DMS53 treated with DMSO at 0.1 percent for 48 hours (cell line): Measurements from ENCODE around the gene CPZ.
"Not testable (repeated sequence)": the region's sequence is repeated elsewhere in the genome, so short reads cannot be mapped to it uniquely, and the experiment has no call there.

Experiments used
- DNase-seq: peaks from one replicate; lab custom pipeline; 2025; ENCODE audit not compliant: unreplicated experiment; lab: John Stamatoyannopoulos, UW

CPZ gene

DNA sequence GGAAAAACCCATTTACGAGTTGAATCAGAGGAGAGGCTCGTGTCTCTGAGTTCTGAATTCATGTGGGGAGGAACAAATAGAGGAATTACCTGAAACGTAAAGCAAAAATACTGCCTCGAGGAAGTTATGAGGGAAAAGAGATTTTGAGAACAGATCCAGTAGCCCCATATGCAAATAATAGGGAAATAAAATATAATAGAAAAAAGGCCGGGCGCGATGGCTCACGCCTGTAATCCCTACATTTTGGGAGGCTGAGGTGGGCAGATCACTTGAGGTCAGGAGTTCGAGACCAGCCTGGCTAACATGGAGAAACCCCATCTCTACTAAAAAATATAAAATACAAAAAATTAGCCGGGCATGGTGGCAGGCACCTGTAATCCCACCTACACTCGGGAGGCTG is 42.2 kb downstream of the CPZ start:
- DNase-seq = not testable (repeated sequence)

DNA sequence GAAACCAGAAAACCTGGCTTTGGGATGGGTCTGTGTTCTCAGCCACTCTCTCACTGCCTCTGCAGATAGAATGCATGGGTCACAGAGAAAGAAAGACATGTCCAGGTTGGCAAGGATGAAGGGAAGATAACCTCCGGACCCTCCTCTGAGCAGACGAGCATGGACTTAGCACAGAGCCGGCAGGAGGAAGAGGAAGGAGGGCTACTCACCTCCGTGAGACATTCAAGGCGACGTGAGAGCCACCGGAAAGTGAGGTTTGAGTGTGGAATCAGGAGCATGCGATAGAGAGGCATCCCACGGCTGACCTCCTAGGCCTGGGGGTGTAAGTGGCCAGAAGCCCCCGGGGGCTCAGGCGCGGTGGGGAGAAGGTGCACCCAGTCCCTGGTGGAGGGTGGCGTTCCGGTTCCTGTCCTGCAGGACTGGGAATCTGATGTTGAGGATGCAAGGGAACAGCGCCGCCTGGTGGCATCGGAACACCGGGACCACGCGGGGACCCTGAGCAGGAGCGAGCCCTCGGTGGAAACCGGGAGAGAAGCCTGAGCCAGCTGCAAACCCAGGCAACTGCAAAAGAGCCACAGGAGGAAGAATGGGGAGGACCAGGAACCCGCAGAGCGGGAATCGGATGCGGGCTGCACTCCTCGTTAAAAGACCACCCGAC is 43.5 kb downstream of the CPZ start:
- DNase-seq = not testable (repeated sequence)

DNA sequence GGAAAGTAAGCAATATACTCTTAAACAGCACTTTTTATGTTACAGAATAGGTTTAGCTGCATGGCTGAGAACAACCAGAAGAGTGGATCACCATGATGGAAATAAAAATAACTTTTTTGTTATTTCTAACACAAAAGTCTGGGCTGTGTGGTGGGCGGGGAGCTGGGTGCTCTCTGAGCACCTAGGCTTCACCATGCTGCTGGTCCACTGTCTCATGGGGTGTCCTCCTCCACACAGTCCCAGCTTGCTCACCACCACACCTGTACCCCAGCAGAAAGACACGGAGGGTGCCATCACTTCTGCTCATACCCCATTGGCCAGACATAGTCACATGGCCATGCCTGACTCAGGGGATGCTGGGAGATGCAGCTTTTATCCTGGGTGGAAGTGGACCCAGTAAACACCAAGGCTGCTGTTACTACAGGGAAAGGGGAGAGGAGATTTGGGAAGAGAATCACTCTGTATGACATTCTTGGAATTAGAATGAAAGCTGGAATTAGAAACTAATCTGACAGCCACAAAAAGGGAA is 45.0 kb downstream of the CPZ start:
- DNase-seq = no peak

DNA sequence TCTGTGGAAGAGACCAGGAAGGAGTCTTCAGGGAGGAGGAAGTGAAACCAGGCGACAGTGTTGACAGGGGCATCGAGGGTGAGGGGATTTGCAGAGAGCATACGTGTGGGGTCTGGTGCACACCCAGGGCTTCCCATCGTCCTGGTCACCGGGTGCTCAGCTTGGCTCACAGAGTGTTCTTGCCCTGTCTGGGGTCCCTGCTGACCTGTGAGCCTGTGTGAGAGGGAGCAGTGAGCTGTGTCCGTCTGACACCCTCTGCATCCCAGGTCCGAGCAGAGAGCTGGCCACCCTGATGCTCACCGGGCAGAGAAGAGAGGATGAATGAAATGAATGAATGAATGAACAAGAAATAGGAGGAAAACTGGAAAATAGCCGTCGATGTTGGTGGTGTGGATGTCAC is 46.5 kb downstream of the CPZ start:
- no peak for DNase-seq

DNA sequence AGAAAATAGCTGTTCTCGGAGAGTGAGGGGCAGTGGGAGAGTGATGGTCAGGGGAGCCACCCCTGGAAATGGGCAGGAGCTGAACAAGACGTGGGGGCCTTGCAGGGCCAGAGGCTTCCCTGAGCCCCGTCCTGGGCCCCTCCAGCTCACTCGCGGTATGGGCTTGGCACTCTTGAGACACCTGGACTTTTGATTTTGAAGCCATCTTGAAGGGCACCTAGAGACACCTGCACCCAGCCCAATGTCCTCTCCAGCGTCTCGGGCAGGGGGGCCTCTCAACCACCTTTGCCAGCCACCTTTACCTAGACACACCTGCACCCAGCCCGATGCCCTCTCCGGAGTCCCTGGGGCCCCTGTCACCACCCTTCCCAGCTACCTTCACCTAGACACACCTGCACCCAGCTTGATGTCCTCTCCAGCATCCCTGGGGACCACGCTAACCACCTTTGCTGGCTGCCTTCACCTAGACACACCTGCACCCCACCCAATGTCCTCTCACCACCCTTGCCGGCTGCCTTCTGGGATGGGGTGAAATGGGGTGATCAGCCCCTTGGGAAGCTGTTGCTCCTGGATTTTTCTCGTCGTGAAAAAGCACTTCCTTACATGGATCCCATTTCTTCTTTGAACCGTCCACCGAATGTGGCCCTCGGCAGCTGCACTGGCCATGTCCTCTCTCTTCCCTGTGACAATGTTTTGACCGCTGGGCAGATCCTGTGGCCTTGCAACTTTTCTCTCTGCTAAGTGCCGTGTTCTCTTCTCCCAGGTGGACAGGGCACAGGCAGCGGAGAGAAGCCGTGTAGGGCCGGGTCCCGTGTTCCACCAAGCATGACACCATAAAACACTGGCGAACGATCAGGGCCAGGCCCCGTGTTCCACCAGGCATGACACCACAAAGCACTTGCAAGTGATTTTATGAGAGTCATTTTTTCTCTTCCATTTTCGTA is 47.5 kb downstream of the CPZ start:
- no peak for DNase-seq

DNA sequence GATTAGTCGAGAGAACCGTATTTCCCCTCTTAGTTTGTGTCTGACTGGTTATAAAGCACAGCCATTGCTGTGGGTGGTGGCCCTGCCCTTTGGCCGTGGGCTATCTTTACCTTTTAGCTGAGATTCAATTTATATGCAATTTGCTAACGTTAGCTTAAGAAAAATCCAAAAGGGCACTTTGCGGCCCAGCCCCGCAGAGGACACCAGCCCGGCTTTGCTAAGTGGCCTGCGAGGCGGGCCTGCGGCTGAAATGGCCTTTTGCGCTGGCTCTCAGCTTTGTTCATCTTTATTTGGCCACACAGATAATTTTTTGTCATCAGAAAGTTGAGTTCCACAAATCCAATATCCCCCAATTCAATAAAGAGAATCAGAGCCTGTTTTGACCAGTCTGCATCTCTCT is 48.3 kb downstream of the CPZ start:
- no peak for DNase-seq

DNA sequence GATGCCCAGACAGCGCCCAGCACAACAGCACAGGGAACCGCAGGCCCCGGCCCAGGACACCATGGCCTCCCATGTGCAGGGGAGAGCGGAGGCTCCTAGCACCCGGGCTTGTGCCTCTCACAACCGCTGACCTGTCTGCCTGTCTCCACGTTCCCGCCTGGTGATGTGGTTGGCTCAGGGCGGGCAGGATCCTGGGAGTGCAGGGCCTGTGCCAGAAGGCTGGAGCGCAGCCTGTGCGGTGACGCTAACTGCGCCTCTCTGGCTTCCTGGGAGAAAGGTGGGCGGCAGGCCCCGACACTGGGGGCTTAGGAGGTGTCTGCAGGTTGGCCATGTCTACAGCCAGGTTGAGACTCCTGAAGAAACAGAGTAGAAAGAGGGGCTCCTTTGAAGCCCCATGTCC is 48.7 kb downstream of the CPZ start:
- no peak for DNase-seq

DNA sequence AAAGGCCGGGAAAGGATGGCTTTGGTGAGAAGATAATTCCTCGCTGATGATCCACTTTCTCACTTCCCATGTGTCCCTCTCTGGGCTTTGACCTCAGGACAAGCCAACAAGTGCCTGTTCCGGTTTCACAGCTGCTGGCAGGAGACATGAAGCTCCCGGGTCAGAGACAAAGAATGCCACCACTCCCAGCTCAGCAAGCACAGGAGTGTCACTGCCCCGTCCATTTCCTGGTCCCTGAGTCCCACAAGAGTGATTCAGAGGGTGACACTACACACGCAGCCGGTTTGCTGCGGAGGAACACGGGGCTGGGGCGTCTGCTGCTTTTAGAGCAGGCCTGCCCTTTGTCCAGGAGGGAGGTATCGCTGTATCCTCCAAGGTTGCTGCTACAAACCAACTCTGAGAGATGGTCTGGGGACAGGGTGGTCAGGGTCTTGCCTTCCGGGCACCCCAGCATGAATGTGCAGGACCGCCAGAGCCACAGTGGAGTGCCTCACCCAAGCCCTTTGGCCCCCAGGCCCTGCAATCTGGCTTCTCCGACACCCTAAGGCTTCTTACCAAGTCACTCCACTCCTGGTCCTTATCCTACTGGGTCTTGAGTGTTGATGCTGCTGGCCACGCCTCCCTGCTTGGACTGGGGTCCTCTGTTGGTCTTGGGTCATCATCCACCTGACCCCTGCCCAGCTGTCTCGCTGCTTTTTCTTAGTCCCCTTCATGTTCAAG is 49.5 kb downstream of the CPZ start:
- no peak for DNase-seq

DNA sequence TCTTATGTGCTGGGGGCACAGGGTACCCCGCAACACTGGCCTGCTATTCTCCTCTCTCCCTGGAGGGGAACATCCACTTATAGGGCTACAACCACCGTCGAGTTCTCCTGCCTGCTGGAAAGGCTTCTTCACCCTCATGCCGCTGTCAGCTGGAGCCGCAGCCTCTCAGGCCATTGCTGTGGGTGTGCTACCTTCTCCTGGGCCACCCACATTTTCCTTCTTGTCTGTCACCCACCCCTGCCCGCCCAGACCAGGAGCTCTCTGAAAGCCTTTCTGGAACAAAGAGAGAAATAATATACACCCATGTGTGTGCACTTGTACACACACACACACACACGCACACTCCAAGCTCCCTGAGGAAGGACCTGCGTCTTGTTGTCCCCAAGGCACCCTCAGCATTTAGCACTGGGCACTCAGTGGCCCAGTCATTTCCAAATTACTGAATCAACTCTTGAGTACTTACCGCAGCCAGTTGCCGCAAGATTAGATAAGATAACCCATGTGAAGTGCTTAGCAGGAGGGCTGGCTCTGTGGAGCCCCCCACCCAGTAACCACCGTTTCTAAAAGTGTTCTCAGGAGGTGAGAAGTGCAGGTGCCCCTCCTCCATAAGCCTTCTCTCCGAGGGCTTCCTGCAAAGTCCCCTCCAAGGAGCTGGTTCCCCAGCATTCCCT is 50.2 kb downstream of the CPZ start:
- DNase-seq = no peak

DNA sequence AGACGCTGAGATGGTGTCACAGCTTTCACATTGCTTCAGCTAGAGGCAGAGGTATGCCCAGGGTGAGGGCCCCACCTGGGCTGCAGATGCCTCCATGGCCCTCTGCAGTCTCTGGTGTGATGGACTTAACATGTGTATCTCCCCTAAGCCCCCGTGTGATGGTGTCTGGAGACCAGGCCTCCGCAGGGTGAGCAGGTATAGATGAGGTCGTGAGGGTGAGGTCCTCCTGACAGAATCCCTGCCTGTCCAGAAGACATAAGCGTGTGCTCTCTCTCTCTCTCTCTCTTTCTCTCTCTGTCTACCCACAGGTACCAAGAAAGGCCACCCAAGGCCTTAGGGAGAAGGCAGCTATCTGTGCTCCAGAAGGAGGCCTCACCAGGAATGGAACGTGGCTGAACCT is 50.9 kb downstream of the CPZ start:
- DNase-seq = no peak

DNA sequence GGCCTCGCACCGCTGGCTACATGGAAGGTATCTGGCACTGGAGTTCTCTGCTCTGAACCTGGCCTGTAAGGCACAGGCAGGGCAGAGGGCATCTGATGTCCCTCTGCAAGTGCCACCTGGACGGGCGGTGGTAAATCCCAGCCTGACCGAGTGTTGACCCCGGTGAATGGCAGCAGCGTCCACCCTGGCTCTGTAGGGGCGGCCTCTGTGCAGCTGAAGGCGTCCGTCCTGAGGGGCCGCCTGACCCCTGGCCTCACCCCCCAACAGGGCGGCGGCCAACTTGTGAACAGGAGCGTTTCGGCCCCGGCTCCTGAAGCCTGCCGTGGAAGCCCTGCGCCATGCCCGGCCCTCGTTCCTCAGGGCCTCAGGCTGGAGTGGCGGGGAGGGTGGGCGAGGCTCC is 51.4 kb downstream of the CPZ start:
- no peak for DNase-seq

DNA sequence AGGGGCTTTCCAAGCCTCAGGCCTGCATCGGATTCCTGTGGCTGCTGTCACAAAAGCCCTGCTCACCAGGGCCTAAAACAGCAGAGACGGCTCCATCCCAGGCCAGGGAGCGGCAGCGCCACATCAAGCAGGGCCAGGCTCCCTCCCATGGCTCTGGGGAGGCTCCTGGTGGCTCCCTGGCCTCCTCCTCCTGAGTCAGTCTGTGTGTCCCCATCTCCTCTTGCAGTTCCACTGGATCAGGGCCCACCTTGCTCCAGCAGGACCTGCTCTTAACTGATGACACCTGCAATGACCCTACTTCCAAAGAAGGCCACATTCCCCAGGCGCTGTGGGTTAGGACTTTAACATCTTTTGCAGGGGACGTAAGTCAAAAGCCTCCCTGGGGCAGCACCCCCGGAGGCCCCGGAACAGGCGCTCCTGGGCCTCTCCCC is 51.9 kb downstream of the CPZ start:
- no peak for DNase-seq

DNA sequence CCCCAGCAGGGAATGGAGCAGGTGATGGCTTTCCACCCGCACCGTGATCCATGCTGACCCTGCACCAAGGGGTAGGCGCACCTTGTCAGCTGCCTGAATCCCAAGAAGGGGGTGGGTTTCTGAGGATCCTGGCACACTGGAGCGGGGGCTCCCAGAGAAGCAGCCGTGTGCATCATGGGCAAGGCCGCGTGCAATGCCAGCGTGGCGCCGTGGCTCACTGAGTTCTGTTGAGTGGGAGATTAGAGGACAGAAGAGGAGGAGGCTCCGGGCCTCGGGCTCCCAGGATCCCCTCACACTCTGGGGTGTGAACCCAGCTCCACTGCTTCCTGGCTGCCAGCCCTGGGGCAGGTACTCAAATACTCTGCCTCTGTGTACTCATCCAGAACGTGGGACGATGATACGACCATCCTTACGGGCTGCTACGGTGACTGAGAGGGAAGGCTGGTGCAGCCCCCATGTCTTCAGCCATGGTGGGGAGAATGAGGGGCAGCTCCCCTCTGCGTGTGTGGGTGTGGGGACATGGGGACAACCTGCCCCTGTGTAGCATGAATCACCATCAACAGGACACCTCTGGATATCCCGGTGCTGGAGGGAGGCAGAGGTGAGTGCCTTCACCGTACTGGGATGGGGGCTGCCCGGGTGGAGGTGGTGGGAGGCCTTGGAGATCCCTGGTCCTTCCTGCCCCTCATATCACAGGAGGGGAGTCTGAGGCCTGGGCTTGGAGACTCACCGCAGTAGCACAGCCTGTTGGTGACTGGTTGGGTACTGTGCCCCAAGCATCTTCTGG is 52.6 kb downstream of the CPZ start:
- DNase-seq = no peak

DNA sequence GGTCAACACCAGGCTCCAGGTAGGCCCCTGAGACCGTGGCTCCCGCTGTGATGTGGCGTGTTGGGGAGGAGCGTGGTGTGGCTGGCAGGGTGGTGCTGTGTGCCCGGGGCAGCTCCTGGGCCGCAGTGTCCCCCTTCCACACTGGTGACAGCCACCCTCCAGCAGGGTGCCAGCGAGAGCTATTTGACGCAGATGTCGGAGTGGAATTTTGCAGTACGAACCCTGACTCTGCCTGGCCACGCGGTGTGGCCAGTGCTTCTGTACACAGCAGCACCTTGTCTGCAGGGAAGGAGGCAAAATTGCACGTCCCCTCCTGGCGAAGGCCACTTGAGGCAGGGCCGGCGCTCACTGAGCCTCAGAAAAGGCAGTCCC is 53.2 kb downstream of the CPZ start:
- DNase-seq = no peak

DNA sequence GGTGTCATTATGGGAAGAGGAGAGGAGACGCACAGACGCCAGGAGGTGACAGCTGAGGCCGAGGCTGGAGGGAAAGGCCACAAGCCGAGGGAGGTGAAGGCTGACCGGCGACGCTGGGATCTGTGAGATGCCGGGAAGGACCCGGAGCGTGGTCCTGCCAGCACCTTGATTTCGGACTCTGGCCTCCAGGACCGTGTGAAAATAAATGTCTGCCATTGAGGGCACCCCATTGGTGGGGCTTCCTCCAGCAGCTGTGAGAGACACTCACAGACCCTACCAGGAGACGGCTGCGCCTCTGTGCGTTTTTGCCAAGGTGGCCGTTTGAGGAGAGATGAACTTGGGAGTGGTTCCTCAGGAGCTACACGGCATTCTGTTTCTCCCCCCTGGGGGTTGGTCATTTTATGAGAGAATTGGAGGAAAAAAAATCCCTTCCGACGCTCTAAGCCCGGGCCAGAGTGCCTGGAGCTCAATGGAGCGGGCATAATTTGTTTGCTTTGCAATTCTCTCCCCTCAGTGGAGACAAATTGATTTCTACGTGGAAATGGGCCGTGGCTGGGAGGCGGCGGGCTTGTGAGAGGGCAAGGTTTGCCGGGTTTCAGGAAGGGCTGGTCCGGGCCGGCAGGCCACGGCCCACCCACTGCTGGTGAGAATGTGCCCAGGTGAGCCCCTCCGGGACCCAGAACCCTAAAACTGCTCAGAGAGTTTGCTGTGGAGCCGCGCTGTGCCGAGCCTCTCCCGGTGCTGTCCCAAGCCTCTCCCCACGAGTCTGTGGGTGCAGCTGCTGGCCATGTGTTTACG is 53.9 kb downstream of the CPZ start:
- DNase-seq = no peak

DNA sequence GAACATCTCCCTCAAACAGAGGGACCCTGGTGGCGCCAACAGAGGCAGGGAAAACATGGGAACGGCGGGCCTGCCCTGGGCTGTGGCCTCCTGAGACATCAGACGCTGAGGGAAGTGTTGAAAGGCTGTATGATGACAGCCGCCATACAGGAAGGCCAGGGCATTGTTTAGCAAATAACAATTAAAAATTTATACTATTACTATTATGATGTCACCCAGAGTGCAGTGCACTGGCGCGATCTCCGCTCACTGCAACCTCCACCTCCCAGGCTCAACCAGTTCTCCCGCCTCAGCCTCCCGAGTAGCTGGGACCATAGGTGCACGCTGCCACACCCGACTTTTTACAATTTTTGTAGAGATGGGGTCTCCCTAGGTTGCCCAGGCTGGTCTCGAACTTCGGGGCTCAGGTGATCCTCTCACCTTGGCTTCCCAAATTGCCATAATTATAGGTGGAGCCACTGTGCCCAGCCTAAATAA is 54.6 kb downstream of the CPZ start:
- no peak for DNase-seq

DNA sequence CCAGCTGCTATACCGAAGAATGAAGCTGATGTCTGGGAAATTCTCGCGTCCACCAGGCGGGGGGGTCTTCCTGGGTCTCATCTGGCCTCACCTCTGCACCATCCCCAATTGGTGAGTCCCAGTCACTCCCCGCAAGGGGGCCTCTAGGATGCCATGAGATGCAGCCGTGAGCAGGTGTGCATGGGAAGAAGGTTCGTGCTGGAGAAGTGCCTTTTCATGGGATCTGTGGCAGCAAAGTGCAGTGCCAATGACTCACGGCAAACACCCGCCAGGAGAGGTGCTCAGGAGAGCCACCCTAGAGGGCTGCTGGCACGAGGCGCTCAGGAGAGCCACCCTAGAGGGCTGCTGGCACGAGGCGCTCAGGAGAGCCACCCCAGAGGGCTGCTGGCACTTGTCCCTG is 55.1 kb downstream of the CPZ start:
- DNase-seq = no peak

DNA sequence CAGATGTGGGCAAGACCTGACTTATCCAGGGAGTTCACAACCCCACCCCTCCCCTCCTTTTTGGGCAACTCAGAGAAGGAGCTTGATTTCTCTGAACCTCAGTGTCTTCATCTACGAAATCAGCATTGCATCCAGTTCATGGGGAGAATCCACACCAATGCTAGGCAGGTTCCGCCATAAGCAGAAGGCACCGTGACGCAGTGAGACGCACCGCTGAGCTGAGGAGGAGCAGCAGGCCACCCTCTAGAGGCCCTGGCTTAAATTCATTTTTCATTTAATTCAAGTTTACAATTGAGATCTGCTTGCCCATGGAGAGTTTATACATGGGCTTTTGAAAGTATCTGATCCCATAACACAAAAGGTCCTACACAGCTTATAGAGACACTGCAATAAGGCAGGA is 55.7 kb downstream of the CPZ start:
- DNase-seq = no peak
